Parathyroid adenoma (tissue), 2 donors: ENCODE results near the gene NVL.
A peak's percentile ranks its signal among the peaks of the same experiment; 100 is the strongest.

Experiments
- H2AFZ ChIP-seq: fragments of 300-600 bp; sonication (generic); one replicate; pipeline ENCODE4 v1.7.0; 2017; ENCODE audit warnings: antibody characterized with exemption, mild to moderate bottlenecking
- H3K27ac ChIP-seq: fragments of 300-600 bp; sonication (generic); one replicate; pipeline ENCODE4 v1.7.0; 2017
- H3K27me3 ChIP-seq: fragments of 300-600 bp; sonication (generic); one replicate; pipeline ENCODE4 v1.7.0; 2017; ENCODE audit warnings: low read length; ENCODE audit not compliant: control insufficient read depth, insufficient read depth
- H3K36me3 ChIP-seq: fragments of 300-600 bp; sonication (generic); one replicate; pipeline ENCODE4 v1.7.0; 2017; ENCODE audit warnings: low read length; ENCODE audit not compliant: control insufficient read depth, insufficient read depth
- H3K4me1 ChIP-seq: fragments of 300-600 bp; sonication (generic); one replicate; pipeline ENCODE4 v1.7.0; 2017; ENCODE audit warnings: control low read depth
- H3K4me2 ChIP-seq: fragments of 300-600 bp; sonication (generic); one replicate; pipeline ENCODE4 v1.7.0; 2017; ENCODE audit warnings: low read length
- H3K4me3 ChIP-seq: fragments of 300-600 bp; sonication (generic); one replicate; pipeline ENCODE4 v1.7.0; 2017; ENCODE audit warnings: low read depth, low read length
- H3K79me2 ChIP-seq: fragments of 300-600 bp; sonication (generic); one replicate; pipeline ENCODE4 v1.7.0; 2017; ENCODE audit warnings: control low read depth
- H3K9ac ChIP-seq: fragments of 300-600 bp; sonication (generic); one replicate; pipeline ENCODE4 v1.7.0; 2017; ENCODE audit warnings: mild to moderate bottlenecking
- H3K9me3 ChIP-seq: fragments of 300-600 bp; sonication (generic); one replicate; pipeline ENCODE4 v1.7.0; 2017; ENCODE audit warnings: low read length; ENCODE audit not compliant: control insufficient read depth
- CTCF ChIP-seq: fragments of 300-600 bp; sonication (generic); IDR thresholded peaks from one replicate; pipeline ENCODE4 v1.7.0; 2017; ENCODE audit warnings: antibody characterized with exemption, mild to moderate bottlenecking
- donor health status: primary hyperparathyroidism.

NVL gene

GRCh38 chr1:224182057-224182865 lies 147.7 kb downstream of the NVL start:
- peak overlapping the region; percentile 63 for H3K4me2 ChIP-seq
- TF ChIP-seq CTCF: no peak
- H3K79me2 ChIP-seq: peaks cover 10% of the 10 kb centered on the region
- H3K27ac ChIP-seq: peak overlapping the region; percentile 72
- no peaks in the 10 kb centered on the region for H3K9me3 ChIP-seq
- no peaks in the 10 kb centered on the region for H3K27me3 ChIP-seq
- peak overlapping the region; percentile 90 for H2AFZ ChIP-seq
- no peaks in the 10 kb centered on the region for H3K4me1 ChIP-seq
- no peaks in the 10 kb centered on the region for H3K36me3 ChIP-seq
- H3K9ac ChIP-seq: no peak overlapping the region
- peak overlapping the region; percentile 73 for H3K4me3 ChIP-seq

GRCh38 chr1:224181453-224181810 lies 148.5 kb downstream of the NVL start:
- no peaks in the 10 kb centered on the region for H3K36me3 ChIP-seq
- no peaks in the 10 kb centered on the region for H3K27me3 ChIP-seq
- H2AFZ ChIP-seq: no peak overlapping the region
- no peaks in the 10 kb centered on the region for H3K4me1 ChIP-seq
- no peak for TF ChIP-seq CTCF
- H3K27ac ChIP-seq: no peak overlapping the region
- peaks cover 10% of the 10 kb centered on the region for H3K79me2 ChIP-seq
- no peak overlapping the region for H3K4me3 ChIP-seq
- H3K4me2 ChIP-seq: no peak overlapping the region
- no peak overlapping the region for H3K9ac ChIP-seq
- no peaks in the 10 kb centered on the region for H3K9me3 ChIP-seq

- Histone ChIP-seq H3K27me3 (no peaks in the 10 kb centered on the region), H3K4me3 (no peak overlapping the region), H3K79me2 (peaks cover 10% of the 10 kb centered on the region), H3K4me1 (no peaks in the 10 kb centered on the region), H3K27ac (no peak overlapping the region), H2AFZ (no peak overlapping the region), H3K9ac (no peak overlapping the region), H3K9me3 (no peaks in the 10 kb centered on the region), H3K36me3 (no peaks in the 10 kb centered on the region), H3K4me2 (no peak overlapping the region)
- no peak for TF ChIP-seq CTCF
Observed at GRCh38 chr1:224180783-224181452, 149.1 kb downstream of the NVL start.

GRCh38 chr1:224178894-224179293 lies 151.1 kb downstream of the NVL start:
- Histone ChIP-seq H3K4me3 (no peak overlapping the region), H3K27me3 (no peaks in the 10 kb centered on the region), H3K9me3 (no peaks in the 10 kb centered on the region), H3K9ac (no peak overlapping the region), H3K36me3 (no peaks in the 10 kb centered on the region), H2AFZ (no peak overlapping the region), H3K4me1 (no peaks in the 10 kb centered on the region), H3K27ac (no peak overlapping the region), H3K4me2 (no peak overlapping the region), H3K79me2 (no peaks in the 10 kb centered on the region)
- no peak for TF ChIP-seq CTCF
